ENCODE measurements around the gene SLC39A3.

Gene SLC39A3

GRCh38 chr19:2747349-2747748 is 7.5 kb upstream of the SLC39A3 start:
- DNase-seq (ENCODE audit: low read depth in 2 of 2) = no peak

GRCh38 chr19:2744113-2744512 is 4.3 kb upstream of the SLC39A3 start:
- no peak for DNase-seq (ENCODE audit: low read depth in 2 of 2)

- no peak for DNase-seq (ENCODE audit: low read depth in 2 of 2)
Observed at GRCh38 chr19:2743099-2743498, 3.3 kb upstream of the SLC39A3 start.

- no peak for DNase-seq (ENCODE audit: low read depth in 2 of 2)
Observed at GRCh38 chr19:2740314-2740656, 468 bp upstream of the SLC39A3 start.

- no peak for DNase-seq (ENCODE audit: low read depth in 2 of 2)
Observed at GRCh38 chr19:2736550-2737190, 3.1 kb downstream of the SLC39A3 start.

GRCh38 chr19:2735374-2735773 is 4.4 kb downstream of the SLC39A3 start:
- no peak for DNase-seq (ENCODE audit: low read depth in 2 of 2)

- DNase-seq (ENCODE audit: low read depth in 2 of 2) = no peak
Observed at GRCh38 chr19:2734589-2735288, 5.1 kb downstream of the SLC39A3 start.

- DNase-seq (ENCODE audit: low read depth in 2 of 2) = no peak
Observed at GRCh38 chr19:2733930-2734588, 5.8 kb downstream of the SLC39A3 start.

GRCh38 chr19:2732883-2733282 is 6.9 kb downstream of the SLC39A3 start:
- DNase-seq (ENCODE audit: low read depth in 2 of 2) = no peak

GRCh38 chr19:2732157-2732725 is 7.6 kb downstream of the SLC39A3 start:
- no peak for DNase-seq (ENCODE audit: low read depth in 2 of 2)

GRCh38 chr19:2731181-2731995 is 8.4 kb downstream of the SLC39A3 start:
- no peak for DNase-seq (ENCODE audit: low read depth in 2 of 2)

GRCh38 chr19:2729943-2730818 is 9.6 kb downstream of the SLC39A3 start:
- no peak for DNase-seq (ENCODE audit: low read depth in 2 of 2)

- DNase-seq (ENCODE audit: low read depth in 2 of 2) = no peak
Observed at GRCh38 chr19:2728783-2729387, 10.9 kb downstream of the SLC39A3 start.

GRCh38 chr19:2727640-2727944 is 12.2 kb downstream of the SLC39A3 start:
- DNase-seq (ENCODE audit: low read depth in 2 of 2) = no peak

GRCh38 chr19:2726904-2727639 is 12.7 kb downstream of the SLC39A3 start:
- DNase-seq (ENCODE audit: low read depth in 2 of 2) = no peak

GRCh38 chr19:2726160-2726855 is 13.5 kb downstream of the SLC39A3 start:
- DNase-seq (ENCODE audit: low read depth in 2 of 2) = no peak

GRCh38 chr19:2724148-2724557 is 15.7 kb downstream of the SLC39A3 start:
- no peak for DNase-seq (ENCODE audit: low read depth in 2 of 2)

- DNase-seq (ENCODE audit: low read depth in 2 of 2) = no peak
Observed at GRCh38 chr19:2723747-2724146, 16.1 kb downstream of the SLC39A3 start.

GRCh38 chr19:2723345-2723715 is 16.5 kb downstream of the SLC39A3 start:
- DNase-seq (ENCODE audit: low read depth in 2 of 2) = no peak

Data from activated CD8-positive, alpha-beta memory T cell treated with anti-CD3 and anti-CD28 coated beads for 4 hours (primary cell).